Endothelial cell of umbilical vein (primary cell): Measurements from ENCODE around the gene CCDC184.

ENCODE experiments used
- CTCF ChIP-seq, 2 donors: IDR thresholded peaks; 1 replicate in 1 of 2; 2 replicates in 1 of 2; pipeline ENCODE4 v1.5.1; 2011; ENCODE audit warnings: low read length in 2 of 2, mild to moderate bottlenecking in 2 of 2, moderate library complexity in 2 of 2, control low read depth in 1 of 2, inconsistent platforms in 1 of 2, low read depth in 1 of 2; ENCODE audit not compliant: insufficient read depth in 1 of 2; ENCODE audit errors: extremely low read depth in 1 of 2
- EZH2 ChIP-seq: IDR thresholded peaks from 2 replicates; pipeline ENCODE4 v1.6.1; 2012; ENCODE audit warnings: borderline replicate concordance, low read depth, mild to moderate bottlenecking, moderate library complexity, low read length, inconsistent platforms; ENCODE audit not compliant: severe bottlenecking
- GATA2 ChIP-seq: IDR thresholded peaks from 2 replicates; pipeline ENCODE4 v1.7.0; 2011; ENCODE audit warnings: low read depth, mild to moderate bottlenecking, moderate library complexity, mixed read lengths, low read length; ENCODE audit not compliant: insufficient read length, insufficient read depth
- JUN ChIP-seq: IDR thresholded peaks from 2 replicates; pipeline ENCODE4 v1.6.1; 2011; ENCODE audit warnings: borderline replicate concordance, low read depth; ENCODE audit not compliant: insufficient read length, insufficient read depth
- MAX ChIP-seq: IDR thresholded peaks from 2 replicates; pipeline ENCODE4 v1.6.1; 2011; ENCODE audit not compliant: insufficient read depth, insufficient read length
- POLR2A ChIP-seq: IDR thresholded peaks from 2 replicates; pipeline ENCODE4 v1.6.1; 2012; ENCODE audit warnings: low read depth, mild to moderate bottlenecking, control low read depth, low read length
- POLR2AphosphoS5 ChIP-seq: IDR thresholded peaks from 2 replicates; pipeline ENCODE4 v1.6.1; 2012; ENCODE audit warnings: low read depth, mild to moderate bottlenecking, control low read depth, low read length, moderate library complexity; ENCODE audit not compliant: insufficient read depth

- TF ChIP-seq EZH2: no peak
- TF ChIP-seq CTCF (IDR thresholded peaks at IDR 0.05; ENCODE audit: extremely low read depth in 1 of 2, insufficient read depth in 1 of 2, low read depth in 1 of 2, low read length in 2 of 2): no peak
- no peak for TF ChIP-seq POLR2AphosphoS5
- TF ChIP-seq GATA2: no peak
- no peak for TF ChIP-seq POLR2A
- TF ChIP-seq MAX: no peak
- no peak for TF ChIP-seq JUN
Measured at GRCh38 chr12:48177982-48178381, 5.5 kb upstream of the CCDC184 start.
